Stimulated activated CD8-positive, alpha-beta memory T cell treated with anti-CD3 and anti-CD28 coated beads, Interleukin-12 subunit alpha, Interleukin-12 subunit beta, amount 100 ng/mL, for 24 hours (primary cell): ENCODE results near the gene CARNS1.
"Not testable (repeated sequence)": the region's sequence is repeated elsewhere in the genome, so short reads cannot be mapped to it uniquely, and the experiment has no call there.

Experiments used
- DNase-seq: peaks from one replicate; pipeline ENCODE4 v3.0.0-alpha.2; 2020; ENCODE audit errors: extremely low read depth

CARNS1 gene

DNA sequence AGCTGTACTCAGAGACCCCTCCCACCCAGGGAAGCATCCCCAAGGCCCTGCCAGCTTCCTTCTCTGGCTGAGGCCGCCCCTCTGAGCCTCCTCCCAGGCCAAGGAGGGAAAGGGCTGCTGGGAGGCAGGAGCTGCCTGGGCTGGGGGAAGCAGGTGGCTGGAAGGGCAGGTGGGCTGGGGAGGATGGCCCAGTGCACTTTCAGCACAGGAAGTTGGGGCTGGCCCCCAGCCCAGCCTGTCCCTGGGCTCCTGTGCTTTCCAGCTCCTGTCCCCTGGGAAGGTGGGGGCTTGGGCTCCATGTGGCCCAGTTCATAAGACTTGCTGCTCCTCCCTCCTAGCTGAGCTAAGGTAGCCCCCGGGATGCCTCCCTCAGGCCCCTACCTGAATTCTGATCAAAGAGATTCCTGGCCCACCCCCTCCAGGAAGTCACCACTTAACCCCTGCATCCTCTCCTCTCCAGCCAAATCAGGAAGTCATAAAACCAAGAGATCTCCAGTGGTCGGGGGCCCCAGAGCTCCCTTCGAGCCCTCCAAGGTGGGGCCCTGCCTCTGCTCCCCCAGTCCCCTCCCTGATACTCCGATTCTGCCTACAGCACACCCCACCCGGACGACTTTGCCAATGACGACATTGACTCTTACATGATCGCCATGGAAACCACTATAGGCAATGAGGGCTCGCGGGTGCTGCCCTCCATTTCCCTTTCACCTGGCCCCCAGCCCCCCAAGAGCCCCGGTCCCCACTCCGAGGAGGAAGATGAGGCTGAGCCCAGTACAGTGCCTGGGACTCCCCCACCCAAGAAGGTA, 18.7 kb upstream of the CARNS1 start:
- DNase-seq: no peak

DNA sequence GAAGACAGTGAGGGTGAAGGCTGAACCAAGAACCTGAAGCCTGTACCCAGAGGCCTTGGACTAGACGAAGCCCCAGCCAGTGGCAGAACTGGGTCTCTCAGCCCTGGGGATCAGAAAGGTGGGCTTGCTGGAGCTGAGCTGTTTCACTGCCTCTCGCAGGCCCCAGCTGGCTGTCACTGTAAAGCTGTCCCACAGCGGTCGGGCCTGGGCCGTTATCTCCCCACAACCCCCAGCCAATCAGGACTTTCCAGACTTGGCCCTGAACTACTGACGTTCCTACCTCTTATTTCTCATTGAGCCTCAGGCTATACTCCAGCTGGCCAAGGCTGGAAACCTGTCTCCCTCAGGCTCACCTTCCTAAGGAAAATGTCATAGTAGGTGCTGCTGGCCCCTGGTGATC, 17.9 kb upstream of the CARNS1 start:
- DNase-seq: no peak

DNA sequence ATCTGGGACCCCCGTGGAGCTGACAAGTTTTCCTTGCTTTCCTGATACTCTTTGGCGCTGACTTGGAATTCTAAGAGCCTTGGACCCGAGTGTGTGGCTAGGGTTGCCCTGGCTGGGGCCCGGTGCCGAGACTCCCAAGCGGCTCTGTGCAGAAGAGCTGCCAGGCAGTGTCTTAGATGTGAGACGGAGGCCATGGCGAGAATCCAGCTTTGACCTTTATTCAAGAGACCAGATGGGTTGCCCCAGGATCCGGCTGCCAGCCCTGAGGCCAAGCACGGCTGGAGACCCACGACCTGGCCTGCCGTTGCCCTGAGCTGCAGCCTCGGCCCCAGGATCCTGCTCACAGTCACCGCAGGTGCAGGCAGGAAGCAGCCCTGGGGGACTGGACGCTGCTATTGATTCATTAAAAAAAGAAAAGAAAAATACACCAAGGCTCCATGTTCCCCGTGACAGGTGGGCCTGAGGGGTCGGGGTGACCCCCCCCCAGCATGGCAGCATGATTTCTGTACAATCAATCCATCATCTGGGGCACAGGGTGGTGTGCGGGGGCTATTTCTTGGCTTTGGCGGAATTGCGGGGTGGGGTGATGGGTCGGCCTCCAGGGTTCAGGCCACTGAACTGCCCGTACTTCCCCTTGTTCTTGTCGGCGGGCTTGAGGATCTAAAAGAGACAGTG, 17.4 kb upstream of the CARNS1 start:
- no peak for DNase-seq

DNA sequence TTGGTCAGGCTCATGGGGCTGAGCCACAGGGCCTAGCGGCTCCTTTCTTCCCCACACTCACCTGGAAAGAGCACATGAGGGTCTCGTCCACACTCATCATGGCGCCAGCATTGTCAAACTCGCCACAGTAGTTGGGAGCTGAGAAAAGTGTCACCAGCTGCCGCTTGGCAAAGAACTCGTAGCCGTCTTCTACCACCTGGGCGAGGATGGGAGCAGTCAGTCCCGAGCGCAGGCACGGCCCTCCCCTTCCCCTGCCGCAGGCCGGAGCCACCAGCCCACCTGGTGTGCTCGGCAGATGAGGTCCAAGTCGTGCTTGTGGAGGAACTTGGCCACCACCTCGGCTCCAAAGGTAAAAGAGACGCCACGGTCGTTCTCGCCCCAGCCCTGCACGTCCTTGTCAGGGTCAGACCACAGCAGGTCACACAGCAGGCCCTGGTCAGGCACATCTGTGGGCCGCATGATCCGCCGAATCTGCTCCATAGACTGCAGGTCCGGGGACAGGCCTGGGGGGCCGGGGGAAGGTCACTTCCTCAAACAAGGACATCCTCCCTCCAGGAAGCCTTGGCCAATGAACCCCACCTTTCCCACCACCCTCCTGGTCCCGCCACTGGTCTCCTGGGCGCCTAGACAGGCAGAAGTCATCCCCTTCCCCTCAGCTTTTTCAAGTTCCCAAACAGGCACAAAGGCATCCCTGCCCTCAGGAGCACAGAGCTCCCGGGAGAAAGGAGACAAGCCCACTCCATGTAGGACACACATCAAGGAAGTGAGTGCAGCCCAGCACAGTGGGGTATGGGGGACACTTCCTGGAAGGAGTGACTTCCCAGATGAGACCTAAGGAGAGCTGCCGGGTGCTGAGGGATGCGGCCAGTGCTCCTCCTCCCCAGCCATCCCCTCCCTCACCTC, 16.6 kb upstream of the CARNS1 start:
- no peak for DNase-seq

DNA sequence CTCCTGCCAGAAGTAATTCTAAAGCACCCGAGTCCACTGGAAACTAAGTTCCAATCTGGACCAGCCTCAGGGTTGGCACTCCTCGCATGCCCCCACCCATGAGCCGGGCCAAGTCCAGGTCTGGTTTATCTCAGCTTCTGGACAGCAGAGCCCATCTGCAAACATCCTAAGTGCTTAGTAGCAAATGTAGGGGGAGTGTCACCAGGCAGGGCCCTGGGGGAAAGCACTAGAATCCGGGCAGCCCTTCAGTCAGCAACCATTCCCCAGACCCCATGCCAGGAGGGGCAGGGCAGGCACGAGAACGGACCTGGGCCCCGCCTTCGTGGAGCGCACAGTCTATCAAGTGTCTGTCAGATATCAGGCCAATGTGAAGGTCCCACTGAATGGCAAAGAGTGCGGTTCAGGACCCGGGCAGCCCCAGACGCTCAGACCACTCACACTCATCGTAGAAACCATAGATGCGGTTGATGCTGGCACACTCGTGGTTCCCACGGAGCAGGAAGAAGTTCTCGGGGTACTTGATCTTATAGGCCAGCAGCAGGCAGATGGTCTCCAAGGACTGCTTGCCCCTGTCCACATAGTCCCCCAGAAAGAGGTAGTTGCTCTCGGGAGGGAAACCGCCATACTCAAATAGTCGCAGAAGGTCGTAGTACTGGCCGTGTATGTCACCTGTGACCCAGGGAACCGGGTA, 15.1 kb upstream of the CARNS1 start:
- DNase-seq: no peak

DNA sequence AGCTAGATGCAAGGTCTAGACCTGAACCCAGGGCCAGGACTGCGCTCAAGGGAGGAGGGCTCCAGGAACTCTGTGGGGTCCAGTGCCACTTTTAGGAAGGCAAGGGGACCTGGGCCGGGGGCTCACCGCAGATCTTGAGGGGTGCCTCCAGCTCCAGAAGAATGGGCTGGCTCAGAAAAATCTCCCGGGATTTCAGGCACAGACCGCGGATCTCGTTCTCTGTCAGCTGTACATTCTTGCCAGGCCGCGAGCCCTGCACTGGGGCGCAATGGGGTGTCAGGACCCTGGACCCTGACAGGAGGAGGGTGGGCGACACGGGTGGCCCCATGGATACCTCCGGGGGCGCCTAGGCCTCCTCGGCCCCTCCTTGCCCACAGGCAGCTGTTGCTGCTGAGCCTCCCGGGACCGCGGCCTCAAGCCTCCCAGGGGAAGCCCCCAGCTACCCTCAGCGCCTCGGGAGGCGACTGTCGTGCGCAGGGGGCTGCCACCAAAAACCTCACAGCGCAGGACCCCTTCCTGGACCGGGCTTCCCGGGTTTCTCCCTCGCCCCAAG, 14.5 kb upstream of the CARNS1 start:
- no peak for DNase-seq

DNA sequence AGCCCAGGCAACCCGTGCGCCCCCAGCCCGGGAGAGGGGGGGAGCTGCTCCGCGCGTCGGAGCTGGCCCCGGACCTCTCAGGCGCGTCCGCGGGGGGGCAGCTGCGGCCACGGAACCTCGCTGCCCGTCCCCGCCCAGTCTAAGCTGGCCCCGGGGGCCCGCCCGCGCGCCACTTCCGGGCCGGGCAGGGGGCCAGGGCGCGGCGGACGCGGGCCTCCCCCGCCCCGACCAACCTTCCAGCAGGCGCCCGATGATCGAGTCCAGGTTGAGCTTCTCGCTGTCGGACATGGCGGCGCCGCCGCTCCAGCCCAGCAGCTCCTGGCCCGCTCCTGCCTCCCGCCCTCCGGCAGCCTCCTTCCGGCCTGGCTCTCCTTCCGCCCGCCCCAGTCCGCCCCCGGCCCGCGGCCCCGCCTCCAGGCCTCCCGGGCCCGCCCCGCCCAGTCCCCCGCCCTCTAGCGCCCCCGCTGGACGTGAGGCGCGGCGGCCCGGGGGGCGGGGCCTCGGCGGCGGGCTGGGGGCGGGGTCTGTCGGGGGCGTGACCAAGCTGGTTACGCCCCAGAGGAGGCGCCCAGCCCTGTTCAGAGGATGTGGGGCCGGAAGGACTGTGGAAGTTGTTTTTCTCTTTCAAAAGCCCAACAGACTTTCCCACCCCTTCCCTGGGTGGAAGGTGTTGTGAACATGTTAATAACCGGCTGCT, 13.8 kb upstream of the CARNS1 start, which contains the start of gene PPP1CA:
Gene PPP1CA (minus strand): TSS at position 364 of the 697 bp plus-strand sequence. CDS start 76 bp downstream, at position 288.
- DNase-seq: peak; percentile 75

DNA sequence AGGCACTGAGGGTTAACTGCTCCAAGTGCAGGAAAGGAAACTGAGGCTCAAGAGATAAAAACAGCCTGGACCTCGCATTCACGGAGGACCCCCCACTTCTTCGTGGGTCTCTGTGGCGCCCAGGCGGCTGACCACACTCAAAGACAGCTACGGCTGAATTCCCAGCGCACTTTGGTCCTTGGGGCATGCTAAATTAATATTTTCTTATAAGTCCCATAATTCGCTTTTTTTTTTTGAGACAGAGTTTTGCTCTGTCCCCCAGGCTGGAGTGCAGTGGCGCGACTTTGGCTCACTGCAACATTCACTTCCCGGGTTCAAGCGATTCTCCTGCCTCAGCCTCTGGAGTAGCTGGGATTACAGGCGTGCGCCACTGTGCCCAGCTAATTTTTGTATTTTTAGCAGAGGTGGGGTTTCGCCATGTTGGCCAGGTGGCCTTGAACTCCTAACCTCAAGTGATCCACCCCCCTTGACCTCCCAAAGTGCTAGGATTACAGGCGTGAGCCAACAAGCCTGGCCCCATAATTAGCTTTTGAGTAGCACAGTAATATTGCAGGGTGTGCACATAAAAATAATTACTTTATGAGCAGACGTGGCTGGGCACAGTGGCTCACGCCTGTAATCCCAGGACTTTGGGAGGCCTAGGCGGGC, 13.2 kb upstream of the CARNS1 start:
- DNase-seq: not testable (repeated sequence)

DNA sequence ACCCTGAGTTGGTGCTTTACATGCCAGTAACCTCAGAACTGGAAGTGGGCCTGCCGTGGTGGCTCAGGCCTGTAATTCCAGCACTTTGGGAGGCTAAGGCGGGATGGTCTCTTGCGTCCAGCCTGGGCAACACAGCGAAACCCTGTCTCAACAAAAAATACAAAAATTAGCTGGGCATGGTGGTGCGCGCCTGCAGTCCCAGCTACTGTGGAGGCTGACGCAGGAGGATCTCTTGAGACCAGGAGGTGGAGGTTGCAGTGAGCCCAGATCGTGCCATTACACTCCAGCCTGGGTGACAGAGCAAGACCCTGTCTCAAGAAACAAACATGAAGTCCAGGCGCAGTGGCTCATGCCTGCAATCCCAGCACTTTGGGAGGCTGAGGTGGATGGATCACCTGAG, 12.4 kb upstream of the CARNS1 start:
- not testable (repeated sequence) for DNase-seq

DNA sequence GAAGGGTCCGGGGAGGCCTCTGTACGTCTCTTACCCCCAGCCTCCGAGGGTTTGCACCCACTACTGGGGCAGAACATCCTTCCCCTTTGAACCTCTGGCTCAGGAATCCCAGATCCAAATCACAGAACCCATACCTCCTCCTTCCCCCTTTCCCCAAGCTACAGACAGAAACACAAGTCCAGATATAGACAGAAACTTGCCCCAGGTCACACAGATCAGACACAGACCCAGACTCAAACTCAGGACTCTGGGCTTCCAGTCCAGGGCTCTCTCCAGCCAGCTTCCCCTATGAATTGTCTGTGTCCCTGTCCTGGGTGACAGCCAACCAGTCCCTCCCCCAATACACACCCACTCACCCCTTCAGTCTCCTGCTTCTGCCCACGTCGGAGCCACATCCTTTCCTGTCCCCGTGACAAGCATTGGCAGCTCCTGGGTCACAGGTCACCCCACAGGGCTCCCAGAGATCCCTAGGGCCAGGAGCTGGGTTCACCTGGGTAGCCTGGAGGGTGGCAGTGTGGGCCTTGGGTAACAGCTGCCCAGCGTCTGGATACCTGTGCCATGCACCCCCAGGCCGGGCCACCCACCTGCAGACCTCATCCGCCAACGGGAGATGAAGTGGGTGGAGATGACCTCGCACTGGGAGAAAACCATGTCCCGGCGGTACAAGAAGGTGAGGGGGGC, 10.8 kb upstream of the CARNS1 start:
- DNase-seq: no peak

DNA sequence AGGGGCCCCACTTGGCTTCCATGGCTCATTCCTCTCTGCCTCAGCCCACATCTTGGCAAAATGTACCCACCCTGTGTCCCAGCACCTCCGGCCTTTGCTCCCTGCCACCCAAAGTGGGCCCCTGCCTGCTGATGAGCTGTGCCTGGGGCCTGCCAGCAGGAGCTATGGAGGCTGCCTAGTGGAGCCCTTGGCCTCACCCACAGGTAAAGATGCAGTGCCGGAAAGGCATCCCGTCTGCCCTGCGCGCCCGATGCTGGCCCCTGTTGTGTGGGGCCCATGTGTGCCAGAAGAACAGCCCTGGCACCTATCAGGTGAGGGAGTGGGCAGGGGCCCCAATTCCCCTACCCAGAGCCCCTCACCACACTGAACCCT, 10.3 kb upstream of the CARNS1 start:
- DNase-seq: no peak

DNA sequence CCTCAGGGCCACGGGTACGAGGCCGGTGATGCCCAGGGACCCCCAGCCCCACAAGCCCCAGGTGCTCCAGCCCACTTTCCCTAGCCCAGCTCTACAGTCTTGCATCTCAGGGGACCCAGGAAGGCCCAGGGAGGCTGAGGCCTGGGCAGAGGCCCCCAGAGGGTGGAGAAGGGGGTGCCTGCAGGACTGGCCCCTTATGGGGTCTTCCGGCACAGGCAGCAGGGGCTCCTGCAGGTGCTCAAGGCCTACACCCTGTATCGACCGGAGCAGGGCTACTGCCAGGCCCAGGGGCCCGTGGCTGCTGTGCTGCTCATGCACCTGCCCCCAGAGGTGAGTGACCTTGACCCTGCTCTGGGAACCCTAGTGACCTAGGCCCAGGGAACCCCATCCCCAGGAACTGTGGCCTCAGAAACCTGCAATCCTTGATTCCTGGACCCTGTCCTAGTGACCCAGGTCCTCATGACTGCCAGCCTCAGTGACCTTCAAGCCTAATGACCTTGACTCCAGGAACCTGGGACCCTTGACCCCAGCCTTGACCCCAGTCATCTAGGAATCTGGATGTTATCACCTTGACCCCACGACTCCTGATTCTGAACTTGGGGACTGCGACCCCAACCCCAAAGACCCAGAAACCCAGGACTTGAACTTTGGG, 9.7 kb upstream of the CARNS1 start:
- DNase-seq: no peak

DNA sequence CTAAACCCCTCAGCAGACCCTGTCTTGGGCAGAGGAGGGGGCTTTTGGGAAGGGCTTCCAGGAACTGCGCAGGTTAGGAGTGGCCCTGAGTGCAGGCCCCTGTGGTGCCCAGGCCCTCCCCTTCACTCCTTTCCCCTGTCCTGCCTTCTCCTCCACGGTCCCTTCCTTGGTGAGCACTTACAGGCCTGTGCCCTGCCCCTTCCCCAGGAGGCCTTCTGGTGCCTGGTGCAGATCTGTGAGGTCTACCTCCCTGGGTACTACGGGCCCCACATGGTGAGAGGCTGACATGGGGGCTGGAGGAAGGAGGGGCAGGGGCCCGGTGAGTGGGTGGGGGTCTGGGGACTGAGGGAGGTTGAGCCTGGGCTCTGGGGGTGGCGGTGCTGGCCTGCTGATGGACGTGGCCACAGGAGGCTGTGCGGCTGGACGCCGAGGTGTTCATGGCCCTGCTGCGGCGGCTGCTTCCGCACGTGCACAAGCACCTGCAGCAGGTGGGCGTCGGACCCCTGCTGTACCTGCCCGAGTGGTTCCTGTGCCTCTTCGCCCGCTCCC, 9.0 kb upstream of the CARNS1 start:
- DNase-seq: no peak

DNA sequence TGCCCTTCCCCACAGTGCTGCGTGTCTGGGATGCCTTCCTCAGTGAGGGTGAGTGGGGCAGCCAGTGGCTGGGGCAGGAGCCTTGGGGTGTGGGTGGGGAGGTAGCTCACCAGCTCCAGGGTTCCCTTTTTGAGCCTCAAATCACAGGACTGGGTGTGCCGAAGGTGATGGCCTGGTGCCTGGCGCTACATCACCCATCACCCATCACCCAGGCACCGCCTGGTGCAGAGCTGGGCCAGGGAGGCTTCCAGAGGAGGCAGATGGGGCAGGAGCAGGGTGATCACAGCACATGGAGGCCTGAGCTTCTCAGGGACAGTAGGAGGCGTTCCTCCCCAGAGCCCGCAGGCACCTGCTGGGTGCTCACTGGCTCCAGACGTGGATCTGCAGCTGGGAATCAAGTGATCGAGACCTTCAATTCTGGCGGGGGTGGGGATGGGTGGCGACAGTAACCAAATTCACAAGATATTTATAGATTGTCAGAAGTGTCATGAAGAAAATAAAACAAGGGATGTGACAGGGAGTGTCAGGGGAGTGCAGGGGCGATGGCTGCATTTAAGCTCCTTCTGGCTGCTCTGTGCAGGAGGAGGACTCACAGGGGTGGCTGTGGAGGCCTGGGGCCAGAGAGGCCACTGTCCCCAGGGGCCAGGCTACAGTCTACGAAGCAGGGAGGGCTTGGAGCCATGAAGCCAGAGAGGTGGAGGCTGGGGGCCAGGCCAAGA, 8.3 kb upstream of the CARNS1 start:
- no peak for DNase-seq

DNA sequence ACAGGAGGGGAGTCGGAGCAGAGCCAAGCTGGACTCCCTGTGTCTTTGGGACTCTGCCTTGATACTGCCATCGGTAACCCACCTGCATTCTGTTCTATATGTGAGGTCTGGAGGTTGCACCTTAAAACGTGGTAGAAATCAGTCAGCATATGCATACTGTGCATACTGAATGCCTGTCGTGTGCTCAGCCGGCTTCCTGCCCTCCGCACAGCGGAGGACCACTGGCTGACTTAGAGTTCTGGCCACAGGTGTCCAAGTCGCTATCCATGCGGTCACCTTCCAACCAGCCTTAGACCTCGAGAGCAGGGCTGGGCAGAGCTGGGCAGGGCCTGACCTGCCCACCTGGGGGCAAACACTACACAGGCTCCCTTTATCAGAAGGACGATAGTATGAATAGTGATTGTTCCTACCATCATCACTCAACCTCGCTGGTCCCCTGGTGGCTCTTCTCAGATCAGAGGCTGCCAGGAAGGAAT, 7.8 kb upstream of the CARNS1 start:
- no peak for DNase-seq

DNA sequence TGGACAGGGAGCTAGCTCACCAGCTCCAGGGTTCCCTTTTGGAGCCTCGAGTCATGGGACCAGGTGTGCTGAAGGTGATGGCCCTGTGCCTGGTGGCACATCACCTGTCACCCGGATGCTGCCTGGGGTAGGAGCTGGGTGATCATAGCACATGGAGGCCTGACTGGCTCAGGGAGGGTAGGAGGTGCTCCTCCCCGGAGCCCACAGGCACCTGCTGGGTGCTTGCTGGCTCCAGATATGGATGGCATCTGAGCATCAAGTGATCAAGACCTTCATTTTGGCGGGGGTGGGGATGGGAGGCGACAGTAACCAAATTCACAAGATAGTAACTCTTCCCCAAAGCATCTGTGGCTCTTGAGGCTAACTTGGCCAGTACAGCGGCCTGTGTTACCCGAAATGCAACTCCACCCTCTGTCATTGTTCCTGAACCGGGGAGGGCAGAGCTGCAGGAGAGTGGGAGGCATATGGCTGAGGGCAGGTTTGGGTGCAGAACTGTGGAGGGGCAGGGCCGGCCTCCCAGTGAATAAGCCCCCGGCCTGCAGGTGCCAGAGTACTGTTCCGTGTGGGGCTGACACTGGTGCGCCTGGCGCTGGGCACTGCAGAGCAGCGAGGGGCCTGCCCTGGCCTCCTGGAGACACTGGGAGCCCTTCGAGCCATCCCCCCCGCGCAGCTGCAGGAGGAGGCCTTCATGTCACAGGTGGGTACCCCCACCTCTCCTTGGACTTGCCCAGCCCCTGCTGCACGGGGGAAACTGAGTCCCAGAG, 6.9 kb upstream of the CARNS1 start:
- no peak for DNase-seq

DNA sequence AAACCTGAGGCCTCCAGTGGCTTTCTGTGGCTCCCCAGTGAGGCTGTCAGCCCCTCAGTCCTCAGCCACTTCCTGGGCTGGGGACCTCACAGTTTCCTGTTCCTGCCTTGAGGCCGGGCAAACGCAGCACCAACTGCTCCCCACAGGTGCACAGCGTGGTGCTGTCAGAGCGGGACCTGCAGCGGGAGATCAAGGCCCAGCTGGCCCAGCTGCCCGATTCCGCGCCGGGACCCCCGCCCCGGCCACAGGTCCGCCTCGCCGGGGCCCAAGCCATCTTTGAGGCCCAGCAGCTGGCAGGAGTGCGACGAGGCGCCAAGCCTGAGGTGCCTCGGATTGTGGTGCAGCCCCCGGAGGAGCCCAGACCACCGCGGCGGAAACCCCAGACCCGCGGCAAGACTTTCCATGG, 6.2 kb upstream of the CARNS1 start:
- DNase-seq: peak; percentile 39
